Thyroid gland (tissue), 4 donors: ENCODE measurements around the gene GALNT2.

ENCODE experiments used
- CTCF ChIP-seq, 6 experiments: fragments of 200-600 bp in 3 of 6; fragments of 450-650 bp in 3 of 6; sonication (generic) in 3 of 6; IDR thresholded peaks; one replicate each; pipeline ENCODE4 v1.5.1; 2016 to 2019; ENCODE audit warnings: antibody characterized with exemption in 6 of 6, mild to moderate bottlenecking in 2 of 6, inconsistent platforms in 1 of 6, moderate library complexity in 1 of 6
- POLR2A ChIP-seq, 2 donors: fragments of 450-650 bp; IDR thresholded peaks; one replicate each; pipeline ENCODE4 v1.6.1; 2017; ENCODE audit warnings: antibody characterized with exemption in 2 of 2, mild to moderate bottlenecking in 2 of 2, moderate library complexity in 1 of 2

GRCh38 chr1:230095938-230096337 lies 28.9 kb downstream of the GALNT2 start:
- no peak for TF ChIP-seq POLR2A (IDR thresholded peaks at IDR 0.05)
- TF ChIP-seq CTCF (IDR thresholded peaks at IDR 0.05) = no peak
